ENCODE results near the gene SEZ6.

The SEZ6 gene

DNA sequence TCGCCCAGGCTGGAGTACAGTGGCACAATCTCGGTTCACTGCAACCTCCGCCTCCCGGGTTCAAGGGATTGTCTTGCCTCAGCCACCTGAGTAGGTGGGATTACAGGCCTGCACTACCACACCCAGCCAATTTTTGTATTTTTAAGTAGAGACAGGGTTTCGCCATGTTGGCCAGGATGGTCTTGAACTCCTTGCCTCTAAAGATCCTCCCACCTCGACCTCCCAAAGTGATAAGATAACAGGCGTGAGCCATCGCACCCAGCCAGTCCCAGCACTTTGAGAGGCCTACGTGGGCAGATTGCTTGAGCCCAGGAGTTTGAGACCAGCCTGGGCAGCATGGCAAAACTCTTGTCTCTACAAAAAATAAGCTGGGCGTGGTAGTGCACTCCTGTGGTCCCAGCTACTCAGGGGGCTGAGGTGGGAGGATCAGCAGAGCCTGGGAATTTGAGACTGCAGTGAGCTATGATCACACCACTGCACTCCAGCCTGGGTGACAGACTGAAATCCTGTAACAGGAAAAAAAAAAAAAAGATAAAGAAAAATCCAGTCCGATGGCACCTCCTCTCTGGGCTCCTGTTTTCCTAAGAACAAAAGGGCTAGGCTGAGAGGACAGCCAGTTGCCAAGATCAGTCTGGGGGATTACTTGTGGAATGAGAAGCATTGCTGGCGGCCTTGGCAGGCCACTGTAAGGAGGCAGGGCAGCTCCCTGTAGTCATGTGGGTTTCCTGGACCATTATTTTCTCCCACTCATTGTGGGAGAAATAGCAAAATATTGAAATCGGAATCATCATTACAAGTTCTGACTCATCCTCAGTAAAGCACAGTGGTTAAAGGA, 34.1 kb upstream of the SEZ6 start:
- ATAC-seq, result peak; percentile 23; the same call in 1 of the 3 replicates
- TF ChIP-seq ZNF70 (CRISPR knock-in tag; IDR thresholded peaks at IDR 0.05) (no peak), ISL1 (CRISPR knock-in tag; IDR thresholded peaks at IDR 0.05) (no peak), TCF4 (CRISPR knock-in tag; IDR thresholded peaks at IDR 0.05; ENCODE audit: borderline replicate concordance) (no peak), ESRRG (CRISPR knock-in tag; IDR thresholded peaks at IDR 0.05) (no peak), ZNF565 (CRISPR knock-in tag; conservative IDR thresholded peaks at IDR 0.05; ENCODE audit: low read depth) (no peak), BACH2 (CRISPR knock-in tag; IDR thresholded peaks at IDR 0.05; ENCODE audit: borderline replicate concordance) (no peak), PPARA (CRISPR knock-in tag; IDR thresholded peaks at IDR 0.05; ENCODE audit: borderline replicate concordance) (no peak), CSDC2 (CRISPR knock-in tag; IDR thresholded peaks at IDR 0.05) (no peak)
- TF ChIP-seq, protein P1, sequence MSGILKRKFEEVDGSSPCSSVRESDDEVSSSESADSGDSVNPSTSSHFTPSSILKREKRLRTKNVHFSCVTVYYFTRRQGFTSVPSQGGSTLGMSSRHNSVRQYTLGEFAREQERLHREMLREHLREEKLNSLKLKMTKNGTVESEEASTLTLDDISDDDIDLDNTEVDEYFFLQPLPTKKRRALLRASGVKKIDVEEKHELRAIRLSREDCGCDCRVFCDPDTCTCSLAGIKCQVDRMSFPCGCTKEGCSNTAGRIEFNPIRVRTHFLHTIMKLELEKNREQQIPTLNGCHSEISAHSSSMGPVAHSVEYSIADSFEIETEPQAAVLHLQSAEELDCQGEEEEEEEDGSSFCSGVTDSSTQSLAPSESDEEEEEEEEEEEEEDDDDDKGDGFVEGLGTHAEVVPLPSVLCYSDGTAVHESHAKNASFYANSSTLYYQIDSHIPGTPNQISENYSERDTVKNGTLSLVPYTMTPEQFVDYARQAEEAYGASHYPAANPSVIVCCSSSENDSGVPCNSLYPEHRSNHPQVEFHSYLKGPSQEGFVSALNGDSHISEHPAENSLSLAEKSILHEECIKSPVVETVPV (CRISPR knock-in tag; IDR thresholded peaks at IDR 0.05), result no peak
- TF ChIP-seq, protein P2, sequence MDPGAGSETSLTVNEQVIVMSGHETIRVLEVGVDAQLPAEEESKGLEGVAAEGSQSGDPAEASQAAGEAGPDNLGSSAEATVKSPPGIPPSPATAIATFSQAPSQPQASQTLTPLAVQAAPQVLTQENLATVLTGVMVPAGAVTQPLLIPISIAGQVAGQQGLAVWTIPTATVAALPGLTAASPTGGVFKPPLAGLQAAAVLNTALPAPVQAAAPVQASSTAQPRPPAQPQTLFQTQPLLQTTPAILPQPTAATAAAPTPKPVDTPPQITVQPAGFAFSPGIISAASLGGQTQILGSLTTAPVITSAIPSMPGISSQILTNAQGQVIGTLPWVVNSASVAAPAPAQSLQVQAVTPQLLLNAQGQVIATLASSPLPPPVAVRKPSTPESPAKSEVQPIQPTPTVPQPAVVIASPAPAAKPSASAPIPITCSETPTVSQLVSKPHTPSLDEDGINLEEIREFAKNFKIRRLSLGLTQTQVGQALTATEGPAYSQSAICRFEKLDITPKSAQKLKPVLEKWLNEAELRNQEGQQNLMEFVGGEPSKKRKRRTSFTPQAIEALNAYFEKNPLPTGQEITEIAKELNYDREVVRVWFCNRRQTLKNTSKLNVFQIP (CRISPR knock-in tag; IDR thresholded peaks at IDR 0.05; ENCODE audit: borderline replicate concordance, low read depth), result no peak

DNA sequence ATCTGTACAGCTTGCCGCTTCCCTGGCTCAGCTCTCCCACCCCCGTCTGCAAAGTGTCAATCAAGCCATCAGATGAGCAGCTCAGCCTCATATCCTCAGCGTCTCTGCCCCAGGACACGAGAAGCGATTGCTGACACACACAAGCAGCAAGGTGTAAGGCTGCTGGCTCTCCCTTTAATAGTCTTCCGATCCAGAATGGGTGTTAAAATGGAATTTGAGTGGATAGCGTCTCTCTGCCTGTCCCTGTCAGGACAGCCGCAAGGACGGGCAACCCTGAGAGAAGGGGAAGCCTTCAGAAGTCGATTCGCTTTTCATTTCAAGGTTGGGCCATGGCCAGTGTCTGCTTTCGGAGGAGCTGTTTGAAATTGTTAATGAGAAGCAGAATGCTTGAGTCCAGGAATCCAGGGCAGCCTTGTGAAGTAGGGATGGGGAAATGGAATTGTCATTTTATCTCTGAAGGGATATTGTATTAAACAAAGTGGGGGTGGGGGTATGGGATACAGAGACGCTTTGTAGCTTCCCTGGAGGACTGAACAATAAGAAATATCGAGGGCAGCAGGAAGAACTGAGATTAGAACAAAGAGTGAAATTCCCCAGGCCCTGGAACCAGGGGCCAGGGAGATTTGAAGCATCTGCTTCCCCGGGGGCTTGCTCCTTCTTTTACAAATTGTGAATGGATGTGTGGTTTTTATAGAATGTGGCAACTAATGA, 32.4 kb upstream of the SEZ6 start:
- TF ChIP-seq PPARA (CRISPR knock-in tag; IDR thresholded peaks at IDR 0.05; ENCODE audit: borderline replicate concordance) (no peak), CSDC2 (CRISPR knock-in tag; IDR thresholded peaks at IDR 0.05) (no peak), ESRRG (CRISPR knock-in tag; IDR thresholded peaks at IDR 0.05) (no peak)
- TF ChIP-seq, protein P1 (CRISPR knock-in tag; IDR thresholded peaks at IDR 0.05), result no peak
- TF ChIP-seq, protein P2 (CRISPR knock-in tag; IDR thresholded peaks at IDR 0.05; ENCODE audit: borderline replicate concordance, low read depth), result no peak
- peak; percentile 50 for ATAC-seq

DNA sequence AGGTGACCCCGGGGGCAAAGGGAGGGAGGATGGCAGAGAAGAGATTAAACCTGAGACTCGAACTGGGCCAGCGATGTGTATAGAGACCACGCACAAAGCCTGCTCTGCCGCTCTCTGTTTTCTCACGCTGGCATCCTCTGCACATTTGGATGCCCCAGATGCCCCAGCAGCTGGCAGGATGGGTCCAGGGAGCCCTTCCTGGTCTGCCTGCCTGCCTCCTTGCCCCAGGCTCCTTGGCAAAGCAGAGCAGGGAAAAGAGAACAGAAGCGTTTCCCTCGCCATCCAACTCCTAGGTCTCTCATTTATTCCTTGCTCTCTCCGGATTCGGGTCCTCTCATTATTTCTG, 31.9 kb upstream of the SEZ6 start:
- ATAC-seq, result peak; percentile 40; the same call in 1 of the 3 replicates
- TF ChIP-seq OSR1 (CRISPR knock-in tag; IDR thresholded peaks at IDR 0.05), result no peak
- TF ChIP-seq ISL1 (CRISPR knock-in tag; IDR thresholded peaks at IDR 0.05), result no peak
- TF ChIP-seq, protein P1 (CRISPR knock-in tag; IDR thresholded peaks at IDR 0.05), result no peak
- TF ChIP-seq TOX (CRISPR knock-in tag; IDR thresholded peaks at IDR 0.05; ENCODE audit: borderline replicate concordance), result no peak
- no peak for TF ChIP-seq BACH2 (CRISPR knock-in tag; IDR thresholded peaks at IDR 0.05; ENCODE audit: borderline replicate concordance)
- TF ChIP-seq, protein P3, sequence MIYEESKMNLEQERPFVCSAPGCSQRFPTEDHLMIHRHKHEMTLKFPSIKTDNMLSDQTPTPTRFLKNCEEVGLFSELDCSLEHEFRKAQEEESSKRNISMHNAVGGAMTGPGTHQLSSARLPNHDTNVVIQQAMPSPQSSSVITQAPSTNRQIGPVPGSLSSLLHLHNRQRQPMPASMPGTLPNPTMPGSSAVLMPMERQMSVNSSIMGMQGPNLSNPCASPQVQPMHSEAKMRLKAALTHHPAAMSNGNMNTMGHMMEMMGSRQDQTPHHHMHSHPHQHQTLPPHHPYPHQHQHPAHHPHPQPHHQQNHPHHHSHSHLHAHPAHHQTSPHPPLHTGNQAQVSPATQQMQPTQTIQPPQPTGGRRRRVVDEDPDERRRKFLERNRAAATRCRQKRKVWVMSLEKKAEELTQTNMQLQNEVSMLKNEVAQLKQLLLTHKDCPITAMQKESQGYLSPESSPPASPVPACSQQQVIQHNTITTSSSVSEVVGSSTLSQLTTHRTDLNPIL (CRISPR knock-in tag; IDR thresholded peaks at IDR 0.05; ENCODE audit: low read depth), result no peak
- TF ChIP-seq ZFP30 (CRISPR knock-in tag; IDR thresholded peaks at IDR 0.05), result no peak
- TF ChIP-seq ZNF565 (CRISPR knock-in tag; conservative IDR thresholded peaks at IDR 0.05; ENCODE audit: low read depth), result no peak
- TF ChIP-seq, protein P2 (CRISPR knock-in tag; IDR thresholded peaks at IDR 0.05; ENCODE audit: borderline replicate concordance, low read depth), result no peak
- TF ChIP-seq SNAI2 (CRISPR knock-in tag; IDR thresholded peaks at IDR 0.05), result no peak
- TF ChIP-seq ESRRG (CRISPR knock-in tag; IDR thresholded peaks at IDR 0.05), result no peak
- TF ChIP-seq ZFP3 (CRISPR knock-in tag; IDR thresholded peaks at IDR 0.05), result no peak
- TF ChIP-seq, protein P4, sequence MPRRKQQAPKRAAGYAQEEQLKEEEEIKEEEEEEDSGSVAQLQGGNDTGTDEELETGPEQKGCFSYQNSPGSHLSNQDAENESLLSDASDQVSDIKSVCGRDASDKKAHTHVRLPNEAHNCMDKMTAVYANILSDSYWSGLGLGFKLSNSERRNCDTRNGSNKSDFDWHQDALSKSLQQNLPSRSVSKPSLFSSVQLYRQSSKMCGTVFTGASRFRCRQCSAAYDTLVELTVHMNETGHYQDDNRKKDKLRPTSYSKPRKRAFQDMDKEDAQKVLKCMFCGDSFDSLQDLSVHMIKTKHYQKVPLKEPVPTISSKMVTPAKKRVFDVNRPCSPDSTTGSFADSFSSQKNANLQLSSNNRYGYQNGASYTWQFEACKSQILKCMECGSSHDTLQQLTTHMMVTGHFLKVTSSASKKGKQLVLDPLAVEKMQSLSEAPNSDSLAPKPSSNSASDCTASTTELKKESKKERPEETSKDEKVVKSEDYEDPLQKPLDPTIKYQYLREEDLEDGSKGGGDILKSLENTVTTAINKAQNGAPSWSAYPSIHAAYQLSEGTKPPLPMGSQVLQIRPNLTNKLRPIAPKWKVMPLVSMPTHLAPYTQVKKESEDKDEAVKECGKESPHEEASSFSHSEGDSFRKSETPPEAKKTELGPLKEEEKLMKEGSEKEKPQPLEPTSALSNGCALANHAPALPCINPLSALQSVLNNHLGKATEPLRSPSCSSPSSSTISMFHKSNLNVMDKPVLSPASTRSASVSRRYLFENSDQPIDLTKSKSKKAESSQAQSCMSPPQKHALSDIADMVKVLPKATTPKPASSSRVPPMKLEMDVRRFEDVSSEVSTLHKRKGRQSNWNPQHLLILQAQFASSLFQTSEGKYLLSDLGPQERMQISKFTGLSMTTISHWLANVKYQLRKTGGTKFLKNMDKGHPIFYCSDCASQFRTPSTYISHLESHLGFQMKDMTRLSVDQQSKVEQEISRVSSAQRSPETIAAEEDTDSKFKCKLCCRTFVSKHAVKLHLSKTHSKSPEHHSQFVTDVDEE (CRISPR knock-in tag; IDR thresholded peaks at IDR 0.05), result no peak
- TF ChIP-seq PPARA (CRISPR knock-in tag; IDR thresholded peaks at IDR 0.05; ENCODE audit: borderline replicate concordance), result no peak
- TF ChIP-seq GLIS3 (CRISPR knock-in tag; IDR thresholded peaks at IDR 0.05), result no peak
- no peak for TF ChIP-seq RARB (CRISPR knock-in tag; IDR thresholded peaks at IDR 0.05)
- TF ChIP-seq ZNF70 (CRISPR knock-in tag; IDR thresholded peaks at IDR 0.05), result no peak

All from SK-N-SH treated with all-trans-retinoic acid at 6 μM for 48 hours (cell line).